Muscle of arm (tissue), 12 donors: ENCODE results near the gene EFNA3. TPM values are rescaled to one million over a fixed set of nuclear protein-coding genes. Genes with fewer than 3 reads are reported as not detected.

Experiments used
- DNase-seq: peaks from one replicate; pipeline ENCODE4 v3.0.0-alpha.2; 2013
- polyA plus RNA-seq, 12 donors: library from polyadenylated mRNA; unstranded; fragments of 120-200 nt; gene quantifications; one replicate each; pipeline ENCODE4 v1.2.1, GENCODE V29; 2013; ENCODE audit not compliant: insufficient read length in 12 of 12

Gene EFNA3
- polyA plus RNA-seq, 12 donors = 1.3 to 11.7 (median 2.1) TPM; not detected in 2

DNA sequence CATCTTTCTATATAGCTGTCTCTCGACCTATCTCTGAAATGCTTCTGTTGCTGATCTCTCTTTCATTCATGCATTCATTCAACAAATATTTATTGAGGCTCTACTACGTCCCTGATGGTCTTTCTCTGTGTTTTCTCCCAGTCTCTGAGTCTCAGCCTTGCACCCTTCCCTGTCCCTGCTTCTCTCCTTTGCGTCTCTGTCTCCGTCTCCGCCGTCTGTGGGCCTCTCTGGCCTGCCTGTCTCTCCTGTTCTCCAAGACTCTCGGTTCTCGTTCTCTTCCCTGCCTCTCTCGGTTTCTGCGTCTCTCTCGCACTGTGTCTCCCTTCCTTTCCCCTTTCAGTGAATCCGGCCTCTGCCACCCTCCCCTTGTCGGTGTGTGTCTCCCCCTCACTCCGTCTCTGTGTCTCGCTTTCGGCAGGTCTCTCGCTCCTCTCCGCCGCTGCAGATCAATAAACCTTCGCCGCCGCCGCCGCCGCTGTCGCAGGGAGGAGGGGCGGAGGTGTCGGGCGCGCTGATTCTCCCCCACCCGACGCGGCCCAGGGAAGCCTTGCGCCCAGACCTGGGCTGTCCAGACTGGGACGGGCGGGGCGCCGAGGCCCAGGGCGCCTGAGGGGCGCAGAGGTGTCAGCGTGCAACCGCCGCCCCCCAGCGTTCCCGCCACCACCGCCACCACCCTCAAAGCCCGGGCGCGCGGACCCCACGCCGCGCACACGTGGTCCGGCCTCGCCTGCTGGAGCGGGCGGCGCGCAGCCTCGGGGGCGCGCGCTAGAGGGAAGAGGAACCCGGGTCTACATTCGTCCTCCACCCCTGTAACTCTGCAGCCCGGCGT, 3.0 kb downstream of the EFNA3 start:
- no peak for DNase-seq

DNA sequence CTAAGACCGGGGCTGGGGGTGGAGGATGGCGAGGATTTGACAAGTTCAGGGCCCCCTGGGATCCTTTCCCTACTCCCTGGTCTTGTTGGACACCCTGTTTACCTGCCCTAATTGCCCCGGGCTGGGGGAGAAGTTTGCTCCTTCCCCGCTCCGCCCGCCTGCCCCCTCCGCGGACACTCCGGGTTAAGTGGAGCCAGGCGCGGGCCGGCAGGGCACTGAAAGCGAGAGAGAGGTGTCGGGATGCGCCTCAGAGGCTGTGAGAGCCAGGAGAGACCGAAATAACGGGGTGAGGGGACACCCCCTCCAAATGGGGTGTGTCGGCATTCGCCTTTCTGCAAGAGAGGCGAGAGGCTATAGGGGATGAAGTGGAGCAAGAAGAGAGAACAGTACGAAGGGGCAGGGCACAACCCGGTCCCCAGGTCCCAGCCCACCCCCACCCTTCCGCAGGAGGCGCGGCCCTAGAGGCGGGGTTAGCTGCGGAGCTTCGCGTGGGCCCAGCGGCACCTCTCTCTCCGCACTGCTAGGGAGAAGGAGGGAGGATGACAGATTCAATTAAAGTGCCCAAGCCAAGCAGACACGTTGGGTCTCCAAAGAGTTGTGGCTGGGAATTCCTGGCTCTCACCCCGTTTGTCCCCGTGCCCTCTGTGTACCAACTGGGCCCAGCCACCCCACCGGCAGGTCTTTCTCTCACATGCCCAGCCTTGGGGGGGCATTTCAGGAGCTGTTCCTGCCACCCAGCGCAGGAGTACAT, 3.8 kb downstream of the EFNA3 start:
- no peak for DNase-seq

DNA sequence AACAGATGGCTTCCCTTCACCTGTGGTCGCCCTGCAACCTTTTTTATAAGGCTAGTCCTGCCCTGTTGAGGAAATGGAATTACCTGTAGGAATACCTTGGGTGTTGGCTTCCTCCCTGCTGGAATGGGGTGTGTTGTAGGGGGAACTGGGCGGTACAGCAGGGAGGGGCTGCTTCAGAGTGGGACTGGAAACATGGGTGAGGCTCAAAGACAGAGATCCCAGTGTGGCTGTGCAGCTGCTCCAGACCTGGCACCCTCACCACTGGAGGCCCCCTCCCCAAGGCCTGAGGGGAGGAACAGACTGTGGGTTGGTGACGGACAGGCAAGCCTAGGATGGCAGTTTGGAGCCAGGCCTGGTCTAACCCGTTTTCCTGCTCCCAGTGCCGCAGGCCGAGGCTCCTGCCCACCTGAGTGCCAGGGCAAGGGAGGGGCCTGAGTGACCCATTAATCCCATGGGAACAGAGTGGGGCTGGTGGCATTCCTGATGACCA, 4.5 kb downstream of the EFNA3 start:
- DNase-seq = no peak

DNA sequence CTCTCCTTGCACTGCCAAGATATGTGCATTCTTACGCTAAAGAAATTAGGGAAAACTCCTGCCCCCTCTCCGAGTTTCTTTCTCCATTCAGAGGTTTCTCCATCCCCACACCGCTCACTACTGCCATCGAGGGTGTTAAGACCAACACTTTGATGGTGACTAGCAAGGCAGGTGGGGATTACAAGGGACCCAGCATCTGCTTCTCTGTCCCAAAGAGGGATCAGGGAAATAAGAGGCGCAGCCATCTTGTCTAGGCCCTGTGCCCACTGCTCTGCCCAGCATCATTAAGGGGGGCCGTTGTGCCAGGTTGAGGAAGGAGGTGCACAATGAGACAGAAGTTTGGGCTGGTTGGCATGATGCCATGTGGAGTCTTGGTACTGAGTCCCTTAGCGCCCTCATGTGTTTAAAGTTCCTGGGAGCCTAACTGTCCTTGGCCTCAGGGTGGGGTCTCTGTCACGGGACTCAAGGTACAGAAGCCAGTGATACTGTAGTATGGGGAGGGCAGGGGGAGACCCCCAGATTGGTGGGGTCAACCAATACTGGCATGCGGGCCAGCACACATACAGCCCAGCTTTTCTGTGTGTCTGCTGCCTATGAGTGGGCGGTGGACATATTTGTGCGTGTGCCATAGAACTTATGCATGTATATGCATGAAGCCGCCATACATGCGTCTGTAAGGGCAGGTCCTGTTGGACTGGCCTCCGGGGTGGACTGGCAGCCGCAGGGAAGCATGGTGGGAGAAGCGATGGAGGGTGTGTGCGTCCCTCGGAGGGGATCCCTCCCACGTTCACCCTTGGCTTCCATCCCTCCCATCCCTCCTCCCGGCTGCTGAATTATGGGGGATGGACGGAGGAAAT, 5.5 kb downstream of the EFNA3 start:
- no peak for DNase-seq

DNA sequence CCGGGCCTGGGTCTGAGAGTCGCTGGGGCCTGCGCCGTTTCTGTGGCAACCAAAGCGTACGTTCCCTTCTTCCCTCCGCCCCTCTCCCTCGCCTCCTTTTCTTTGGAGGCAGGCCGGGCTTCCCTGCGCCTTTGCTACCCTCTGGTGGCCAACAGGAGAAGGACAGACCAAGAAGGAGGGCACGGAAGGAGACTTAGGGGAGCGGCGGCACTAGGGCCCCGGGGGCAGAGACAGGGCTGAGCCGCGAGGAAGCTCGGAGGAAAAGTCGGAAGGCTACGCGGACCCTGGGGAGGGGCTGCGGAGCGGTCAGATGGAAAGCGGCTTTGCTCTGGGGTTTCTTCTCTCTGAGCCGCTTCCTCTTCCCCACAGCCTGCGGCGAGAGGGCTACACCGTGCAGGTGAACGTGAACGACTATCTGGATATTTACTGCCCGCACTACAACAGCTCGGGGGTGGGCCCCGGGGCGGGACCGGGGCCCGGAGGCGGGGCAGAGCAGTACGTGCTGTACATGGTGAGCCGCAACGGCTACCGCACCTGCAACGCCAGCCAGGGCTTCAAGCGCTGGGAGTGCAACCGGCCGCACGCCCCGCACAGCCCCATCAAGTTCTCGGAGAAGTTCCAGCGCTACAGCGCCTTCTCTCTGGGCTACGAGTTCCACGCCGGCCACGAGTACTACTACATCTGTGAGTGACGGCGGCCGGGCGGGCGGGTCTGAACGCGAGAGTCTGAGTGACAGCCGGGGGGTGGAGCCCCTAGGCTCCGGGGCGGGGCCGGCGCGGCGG, 6.3 kb downstream of the EFNA3 start:
- DNase-seq = peak; percentile 95

DNA sequence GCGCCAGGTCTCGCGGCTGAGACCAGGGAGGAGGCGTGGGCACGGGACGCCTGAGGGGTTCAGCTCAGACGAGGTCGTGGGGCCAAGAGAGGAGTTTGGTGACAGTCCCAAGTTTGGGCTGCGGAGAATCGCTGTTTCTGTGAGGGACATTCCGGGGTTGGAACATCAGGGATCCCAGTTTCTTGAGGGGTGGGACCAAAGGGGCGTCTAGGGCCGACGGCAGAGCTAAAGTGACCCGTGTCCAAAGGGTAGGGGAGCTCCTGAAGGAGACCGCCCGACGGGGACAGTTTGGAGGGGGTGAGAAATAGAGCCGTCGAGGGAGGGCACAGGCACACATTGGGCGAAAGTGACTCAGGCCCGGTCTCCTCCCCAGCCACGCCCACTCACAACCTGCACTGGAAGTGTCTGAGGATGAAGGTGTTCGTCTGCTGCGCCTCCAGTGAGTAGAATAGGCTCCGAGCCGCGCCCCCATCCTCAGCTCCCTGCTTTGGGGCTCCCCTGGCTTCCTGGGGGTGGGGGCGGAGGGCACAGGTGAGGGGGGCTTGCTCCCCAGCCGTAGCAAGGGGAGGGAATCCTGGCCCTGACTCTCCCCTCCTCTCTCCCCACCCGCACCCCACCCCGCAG, 7.0 kb downstream of the EFNA3 start:
- DNase-seq = no peak

DNA sequence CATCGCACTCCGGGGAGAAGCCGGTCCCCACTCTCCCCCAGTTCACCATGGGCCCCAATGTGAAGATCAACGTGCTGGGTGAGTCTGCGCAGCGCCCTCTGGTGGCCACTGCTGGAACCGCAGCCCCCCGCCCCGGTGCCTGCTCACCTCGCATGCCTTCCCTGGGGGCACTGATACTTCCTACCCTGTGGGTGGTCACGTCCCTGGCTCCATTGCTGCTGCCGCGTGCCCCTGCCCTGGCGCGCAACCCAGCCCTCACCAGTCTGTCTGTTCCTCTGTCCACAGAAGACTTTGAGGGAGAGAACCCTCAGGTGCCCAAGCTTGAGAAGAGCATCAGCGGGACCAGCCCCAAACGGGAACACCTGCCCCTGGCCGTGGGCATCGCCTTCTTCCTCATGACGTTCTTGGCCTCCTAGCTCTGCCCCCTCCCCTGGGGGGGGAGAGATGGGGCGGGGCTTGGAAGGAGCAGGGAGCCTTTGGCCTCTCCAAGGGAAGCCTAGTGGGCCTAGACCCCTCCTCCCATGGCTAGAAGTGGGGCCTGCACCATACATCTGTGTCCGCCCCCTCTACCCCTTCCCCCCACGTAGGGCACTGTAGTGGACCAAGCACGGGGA, 7.6 kb downstream of the EFNA3 start:
- DNase-seq = no peak

DNA sequence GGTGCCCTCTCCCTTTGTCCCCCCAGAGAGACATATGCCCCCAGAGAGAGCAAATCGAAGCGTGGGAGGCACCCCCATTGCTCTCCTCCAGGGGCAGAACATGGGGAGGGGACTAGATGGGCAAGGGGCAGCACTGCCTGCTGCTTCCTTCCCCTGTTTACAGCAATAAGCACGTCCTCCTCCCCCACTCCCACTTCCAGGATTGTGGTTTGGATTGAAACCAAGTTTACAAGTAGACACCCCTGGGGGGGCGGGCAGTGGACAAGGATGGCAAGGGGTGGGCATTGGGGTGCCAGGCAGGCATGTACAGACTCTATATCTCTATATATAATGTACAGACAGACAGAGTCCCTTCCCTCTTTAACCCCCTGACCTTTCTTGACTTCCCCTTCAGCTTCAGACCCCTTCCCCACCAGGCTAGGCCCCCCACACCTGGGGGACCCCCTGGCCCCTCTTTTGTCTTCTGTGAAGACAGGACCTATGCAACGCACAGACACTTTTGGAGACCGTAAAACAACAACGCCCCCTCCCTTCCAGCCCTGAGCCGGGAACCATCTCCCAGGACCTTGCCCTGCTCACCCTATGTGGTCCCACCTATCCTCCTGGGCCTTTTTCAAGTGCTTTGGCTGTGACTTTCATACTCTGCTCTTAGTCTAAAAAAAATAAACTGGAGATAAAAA, 8.4 kb downstream of the EFNA3 start:
- no peak for DNase-seq

DNA sequence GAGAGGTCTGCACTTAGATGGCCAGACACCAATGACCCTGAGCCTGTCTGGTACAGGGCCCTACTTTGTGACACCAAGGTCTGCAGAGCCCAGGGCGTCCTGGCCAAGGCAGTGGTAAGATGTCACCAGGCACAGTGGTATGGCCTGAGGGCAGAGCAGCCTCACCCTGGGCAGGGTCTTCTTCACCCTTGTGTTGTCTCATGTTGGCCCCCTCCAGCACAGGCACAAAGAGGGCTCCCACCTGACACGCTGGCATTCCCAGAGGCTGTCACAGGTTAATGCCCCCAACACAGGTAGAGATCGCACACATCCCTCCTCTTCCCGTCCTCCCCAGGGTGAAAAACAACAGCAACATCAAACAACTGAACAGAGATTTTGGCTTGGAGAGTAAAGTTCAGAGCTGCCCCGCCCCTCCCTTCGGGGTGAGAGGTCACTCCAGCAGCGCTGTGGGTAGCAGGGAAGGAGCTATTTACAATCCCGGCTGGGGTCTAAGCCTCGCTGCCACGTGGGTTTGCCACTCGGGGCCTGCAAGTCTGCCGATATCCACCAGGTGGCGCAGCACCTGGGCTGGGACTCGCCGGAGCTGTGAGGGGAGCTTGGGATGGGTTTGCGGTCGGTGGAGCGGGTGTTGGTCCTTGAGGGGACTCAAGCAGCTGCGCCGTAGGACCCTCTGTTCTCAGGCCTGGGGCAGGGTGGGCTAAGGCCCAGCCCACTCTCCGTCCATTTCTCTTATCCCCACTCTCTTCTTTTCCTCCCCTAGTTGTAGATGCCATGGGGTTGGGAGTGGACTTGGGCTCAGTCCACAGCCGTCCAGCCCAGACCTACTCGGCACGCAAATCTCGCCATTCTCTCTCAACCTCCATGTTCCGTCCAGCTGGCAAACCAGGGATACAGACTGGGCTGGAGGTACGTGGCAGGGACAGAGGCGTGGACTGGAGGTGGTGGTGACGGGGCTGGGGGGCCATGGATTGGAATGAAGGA, 12.7 kb downstream of the EFNA3 start:
- peak; percentile 84 for DNase-seq

DNA sequence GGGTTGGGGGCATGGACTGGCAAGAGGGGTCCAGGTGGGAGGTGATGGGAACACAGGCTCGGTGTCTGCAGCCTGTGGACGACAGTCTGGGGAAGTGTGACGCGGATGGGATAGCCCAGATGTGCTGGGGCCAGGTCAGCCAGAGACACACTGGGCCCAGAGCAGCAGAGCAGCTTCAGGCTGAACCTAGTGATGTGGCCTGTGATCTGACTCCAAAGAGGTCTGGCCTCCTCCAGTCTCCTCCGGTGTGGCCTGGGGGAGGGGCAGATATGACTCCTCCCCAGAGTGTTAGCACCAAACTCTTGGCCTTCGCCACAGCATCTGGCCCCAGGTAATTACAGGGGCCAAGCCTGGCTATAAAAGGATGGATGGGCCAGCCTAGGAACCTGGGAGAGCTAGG, 13.5 kb downstream of the EFNA3 start:
- DNase-seq = no peak

DNA sequence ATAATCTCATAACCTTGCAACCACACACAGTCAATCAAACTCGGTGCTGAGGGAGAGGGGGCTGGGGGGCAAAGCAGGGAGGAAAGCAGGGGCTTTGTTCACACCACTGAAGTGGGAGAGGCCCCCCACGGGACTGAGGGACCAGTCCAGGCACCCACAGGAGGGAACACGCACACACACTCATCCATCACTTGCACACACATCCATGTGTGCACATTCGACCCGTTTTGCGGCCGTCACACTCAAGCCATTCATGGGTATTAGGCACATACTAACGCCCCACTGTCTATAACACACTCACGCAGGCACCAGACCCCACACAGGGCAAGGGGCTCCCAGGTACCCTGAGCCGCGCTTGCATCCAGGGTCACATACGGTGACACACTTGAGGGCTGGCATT, 14.0 kb downstream of the EFNA3 start:
- no peak for DNase-seq

DNA sequence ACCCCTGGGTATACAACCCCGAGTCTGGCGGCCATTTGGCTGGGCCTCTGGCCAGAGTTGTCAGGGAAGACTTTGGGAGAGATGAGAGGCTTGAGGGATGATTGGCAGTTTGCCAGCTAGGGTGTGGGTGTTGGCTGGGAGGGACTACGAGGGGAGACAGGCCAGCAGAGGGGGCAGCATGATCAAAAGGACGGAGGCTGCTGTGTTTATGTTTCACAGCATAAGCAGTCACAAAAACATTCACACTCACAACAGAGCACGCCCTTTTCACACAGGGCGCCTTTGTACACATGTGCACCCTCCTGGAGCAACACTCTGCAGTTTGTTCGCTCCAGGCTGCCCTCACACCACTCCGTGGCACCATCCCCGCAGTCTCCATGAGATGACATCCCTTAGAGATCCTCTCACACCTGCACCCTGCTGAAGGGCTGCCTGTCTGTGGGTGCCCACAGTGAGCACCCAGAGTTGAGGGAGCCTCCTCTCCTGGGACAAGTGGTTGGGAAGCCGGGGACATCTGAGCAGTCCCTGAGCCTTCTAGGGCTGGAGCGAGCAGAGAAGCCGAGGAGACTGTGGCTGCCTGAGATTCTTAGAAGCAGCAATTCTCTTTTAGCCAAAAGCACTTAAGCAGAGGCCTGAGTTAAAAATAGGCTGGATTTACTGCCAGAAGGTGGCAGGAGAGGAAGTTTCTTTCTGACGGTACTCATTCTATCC, 15.4 kb downstream of the EFNA3 start:
- peak; percentile 66 for DNase-seq

DNA sequence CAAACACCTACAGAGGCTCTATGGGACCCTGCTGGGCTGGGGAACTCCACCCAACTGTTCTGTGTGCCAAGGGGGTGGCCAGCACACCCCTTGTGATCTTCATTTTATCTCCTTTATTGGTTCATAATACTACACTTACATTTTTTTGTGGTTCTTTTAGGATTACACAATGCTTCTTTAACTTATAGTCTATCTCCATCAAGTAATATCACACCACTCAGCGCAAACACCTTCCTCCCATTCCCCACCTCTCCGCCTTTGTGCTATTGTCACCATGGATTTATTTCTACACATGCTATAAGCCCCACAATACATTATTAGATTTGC, 15.9 kb downstream of the EFNA3 start:
- DNase-seq = no peak

DNA sequence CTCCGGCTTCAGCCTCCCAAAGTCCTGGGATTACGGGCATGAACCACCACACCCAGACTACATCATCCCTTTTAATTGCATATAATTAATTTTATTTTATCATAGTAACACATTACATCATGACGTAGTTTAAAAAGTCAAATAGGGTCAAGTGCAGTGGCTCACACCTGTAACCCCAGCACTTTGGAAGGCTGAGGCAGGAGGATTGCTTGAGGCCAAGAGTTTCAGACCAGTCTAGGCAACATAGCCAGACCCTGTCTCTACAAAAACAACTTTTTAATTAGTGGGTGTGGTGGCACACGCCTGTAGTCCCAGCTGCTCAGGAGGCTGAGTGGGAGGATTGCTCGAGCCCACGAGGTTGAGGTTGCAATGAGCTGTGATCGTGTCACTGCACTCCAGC, 20.7 kb downstream of the EFNA3 start:
- no peak for DNase-seq

DNA sequence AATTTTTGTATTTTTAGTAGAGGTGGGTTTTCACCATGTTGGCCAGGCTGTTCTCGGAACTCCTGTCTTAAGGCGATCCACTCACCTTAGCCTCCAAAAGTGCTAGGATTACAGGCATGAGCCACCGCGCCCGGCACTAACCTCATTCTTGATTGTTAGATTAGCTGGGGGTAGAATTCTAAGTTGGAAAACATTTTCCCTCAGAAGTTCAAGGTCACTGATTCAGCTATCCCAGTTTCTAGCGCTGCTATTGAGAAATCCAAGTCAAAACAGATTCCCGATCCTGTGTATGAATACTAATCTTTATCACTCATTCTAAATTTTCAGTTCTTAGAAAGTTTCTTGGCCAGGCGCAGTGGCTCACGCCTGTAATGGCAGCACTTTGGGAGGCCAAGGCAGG, 24.7 kb downstream of the EFNA3 start:
- DNase-seq = no peak

DNA sequence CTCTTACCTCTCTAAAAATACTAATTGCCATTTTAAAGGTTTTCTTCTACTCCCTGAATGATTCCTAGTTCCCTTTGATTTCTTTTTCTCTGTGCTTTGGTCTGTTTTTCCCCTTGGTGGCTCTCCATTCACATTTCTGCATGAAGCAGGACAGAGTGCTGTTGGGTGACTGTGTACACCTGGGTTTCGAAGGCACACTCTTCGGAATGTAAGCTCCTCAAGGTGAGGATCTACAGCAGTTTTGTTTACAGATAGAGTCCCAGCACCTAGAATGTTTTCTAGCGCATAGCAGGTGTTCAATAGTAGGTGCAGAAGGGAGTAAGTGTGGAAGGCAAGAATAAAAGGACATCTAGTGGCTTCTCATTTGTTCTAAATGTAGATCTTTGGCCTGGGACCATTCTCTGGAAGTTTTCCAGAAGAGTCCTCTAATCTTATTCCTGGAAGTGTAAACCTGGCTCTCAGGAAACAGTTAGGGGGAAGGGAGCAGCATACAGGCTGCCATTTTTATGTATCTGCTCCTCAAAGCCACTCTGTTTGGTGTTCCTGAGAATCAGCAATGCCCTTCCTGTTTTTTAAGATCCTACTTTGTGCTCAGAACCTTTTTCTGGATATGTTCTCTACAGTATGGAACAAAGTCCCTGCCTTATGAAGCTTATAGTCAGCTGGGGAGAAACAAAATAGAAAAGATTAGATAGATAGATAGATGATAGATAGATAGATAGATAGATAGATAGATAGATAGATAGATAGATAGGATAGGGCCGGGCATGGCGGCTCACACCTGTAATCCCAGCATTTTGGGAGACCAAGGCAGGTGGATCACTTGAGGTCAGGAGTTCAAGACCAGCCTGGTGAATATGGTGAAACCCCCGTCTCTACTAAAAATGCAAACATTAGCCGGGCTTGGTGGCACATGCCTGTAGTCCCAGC, 26.2 kb downstream of the EFNA3 start:
- DNase-seq = no peak

DNA sequence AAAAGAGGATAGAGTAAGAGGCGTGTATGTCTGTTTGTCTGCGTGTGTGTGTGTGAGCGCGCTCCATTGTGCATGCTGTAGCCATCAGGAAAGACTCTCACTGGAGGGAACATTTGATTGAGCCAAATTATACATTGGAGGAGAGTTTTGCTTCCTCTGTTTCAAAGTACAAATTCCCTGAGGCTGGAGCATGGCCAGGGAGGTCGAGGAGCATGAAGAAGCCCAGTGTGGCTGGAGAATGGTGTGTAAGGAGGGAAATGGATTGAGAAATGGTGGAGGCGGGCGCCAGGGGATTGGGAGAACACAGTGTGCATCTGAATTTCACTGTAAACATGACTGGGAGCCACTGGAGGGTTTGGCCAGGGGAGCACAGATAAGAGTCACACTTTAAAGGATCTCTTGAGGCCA, 27.0 kb downstream of the EFNA3 start:
- DNase-seq = no peak
